Measurements from ENCODE around the gene GPR63. TPM values are rescaled to one million over a fixed set of nuclear protein-coding genes. Genes with fewer than 3 reads are reported as not detected.

GPR63 gene
- total and polyA plus RNA-seq, 2 of the 13 experiments (the other 11 are each of a cell fraction or from before 2014, with no cell fraction given), result 0.01 to 0.02 TPM

DNA sequence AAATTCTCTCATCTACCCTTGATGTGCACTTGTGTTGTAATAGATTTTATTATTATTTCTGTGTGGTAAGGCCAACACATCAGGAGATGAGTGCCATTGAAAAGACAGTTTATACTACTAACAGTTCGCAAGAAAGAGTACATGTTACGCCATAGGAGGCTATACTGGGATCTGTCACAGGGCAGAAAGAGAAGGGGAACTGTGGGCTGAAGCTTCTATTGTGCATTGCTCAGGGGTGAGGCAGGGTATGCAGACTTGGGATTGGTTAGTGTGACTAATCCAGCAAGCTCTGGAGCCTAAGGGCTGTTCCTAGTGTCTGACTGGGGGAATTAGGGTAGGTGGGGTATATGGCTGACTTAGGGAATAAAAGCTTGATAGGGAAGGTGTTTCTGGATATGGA is 50.9 kb downstream of the GPR63 start (continued):
- TF ChIP-seq, protein P1, sequence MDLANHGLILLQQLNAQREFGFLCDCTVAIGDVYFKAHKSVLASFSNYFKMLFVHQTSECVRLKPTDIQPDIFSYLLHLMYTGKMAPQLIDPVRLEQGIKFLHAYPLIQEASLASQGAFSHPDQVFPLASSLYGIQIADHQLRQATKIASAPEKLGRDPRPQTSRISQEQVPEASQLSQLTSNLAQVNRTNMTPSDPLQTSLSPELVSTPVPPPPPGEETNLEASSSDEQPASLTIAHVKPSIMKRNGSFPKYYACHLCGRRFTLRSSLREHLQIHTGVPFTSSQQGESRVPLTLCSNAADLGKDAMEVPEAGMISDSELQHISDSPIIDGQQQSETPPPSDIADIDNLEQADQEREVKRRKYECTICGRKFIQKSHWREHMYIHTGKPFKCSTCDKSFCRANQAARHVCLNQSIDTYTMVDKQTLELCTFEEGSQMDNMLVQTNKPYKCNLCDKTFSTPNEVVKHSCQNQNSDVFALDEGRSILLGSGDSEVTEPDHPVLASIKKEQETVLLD (CRISPR knock-in tag; IDR thresholded peaks at IDR 0.05; ENCODE audit: low read depth), result no peak
- TF ChIP-seq, protein P2, sequence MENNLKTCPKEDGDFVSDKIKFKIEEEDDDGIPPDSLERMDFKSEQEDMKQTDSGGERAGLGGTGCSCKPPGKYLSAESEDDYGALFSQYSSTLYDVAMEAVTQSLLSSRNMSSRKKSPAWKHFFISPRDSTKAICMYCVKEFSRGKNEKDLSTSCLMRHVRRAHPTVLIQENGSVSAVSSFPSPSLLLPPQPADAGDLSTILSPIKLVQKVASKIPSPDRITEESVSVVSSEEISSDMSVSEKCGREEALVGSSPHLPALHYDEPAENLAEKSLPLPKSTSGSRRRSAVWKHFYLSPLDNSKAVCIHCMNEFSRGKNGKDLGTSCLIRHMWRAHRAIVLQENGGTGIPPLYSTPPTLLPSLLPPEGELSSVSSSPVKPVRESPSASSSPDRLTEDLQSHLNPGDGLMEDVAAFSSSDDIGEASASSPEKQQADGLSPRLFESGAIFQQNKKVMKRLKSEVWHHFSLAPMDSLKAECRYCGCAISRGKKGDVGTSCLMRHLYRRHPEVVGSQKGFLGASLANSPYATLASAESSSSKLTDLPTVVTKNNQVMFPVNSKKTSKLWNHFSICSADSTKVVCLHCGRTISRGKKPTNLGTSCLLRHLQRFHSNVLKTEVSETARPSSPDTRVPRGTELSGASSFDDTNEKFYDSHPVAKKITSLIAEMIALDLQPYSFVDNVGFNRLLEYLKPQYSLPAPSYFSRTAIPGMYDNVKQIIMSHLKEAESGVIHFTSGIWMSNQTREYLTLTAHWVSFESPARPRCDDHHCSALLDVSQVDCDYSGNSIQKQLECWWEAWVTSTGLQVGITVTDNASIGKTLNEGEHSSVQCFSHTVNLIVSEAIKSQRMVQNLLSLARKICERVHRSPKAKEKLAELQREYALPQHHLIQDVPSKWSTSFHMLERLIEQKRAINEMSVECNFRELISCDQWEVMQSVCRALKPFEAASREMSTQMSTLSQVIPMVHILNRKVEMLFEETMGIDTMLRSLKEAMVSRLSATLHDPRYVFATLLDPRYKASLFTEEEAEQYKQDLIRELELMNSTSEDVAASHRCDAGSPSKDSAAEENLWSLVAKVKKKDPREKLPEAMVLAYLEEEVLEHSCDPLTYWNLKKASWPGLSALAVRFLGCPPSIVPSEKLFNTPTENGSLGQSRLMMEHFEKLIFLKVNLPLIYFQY (CRISPR knock-in tag; IDR thresholded peaks at IDR 0.05; ENCODE audit: borderline replicate concordance), result no peak
- TF ChIP-seq PHF5A (CRISPR knock-in tag; IDR thresholded peaks at IDR 0.05; ENCODE audit: low read depth, unreplicated experiment), result no peak

DNA sequence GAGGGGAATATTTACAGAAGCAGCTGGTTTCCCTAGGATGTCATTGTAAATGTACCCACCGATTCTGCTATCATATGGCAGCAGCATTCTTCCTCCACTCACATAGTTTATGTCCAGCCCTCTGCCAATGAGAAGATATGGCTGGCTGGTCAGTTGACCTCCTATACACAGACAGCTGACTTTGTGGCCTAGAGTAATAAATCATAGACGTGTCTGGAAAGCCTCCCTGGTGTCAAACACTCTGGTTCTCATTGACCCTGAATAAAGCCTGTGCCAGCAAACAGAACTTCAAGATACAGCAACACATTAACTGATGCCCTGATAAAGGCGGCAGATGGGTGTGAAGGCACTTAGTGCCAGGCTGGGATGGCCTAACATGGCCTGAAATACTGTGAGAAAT is 52.6 kb downstream of the GPR63 start:
- 0% methylated on average over 1 of the region's 3 CpGs for WGBS (ENCODE audit: low lambda C conversion rate)
- BruUV-seq (replicated peaks), result no TSS peak
- no peak overlapping the region for H3K9ac ChIP-seq (ENCODE audit: insufficient read depth, low read depth, low read length)
- ChIA-PET CTCF (ENCODE audit: low intra/inter-chr PET ratio, low total read pairs) (no interaction called here), POLR2A (no interaction called here)
- H3K36me3 ChIP-seq (replicated peaks in 1 of 2; ENCODE audit: control insufficient read depth in 1 of 2, insufficient read depth in 2 of 2, low read length in 2 of 2), result no peaks in the 10 kb centered on the region
- no peaks in the 10 kb centered on the region for H3K4me1 ChIP-seq (ENCODE audit: insufficient read depth, low read length)
- H3K79me2 ChIP-seq (ENCODE audit: insufficient read depth, low read length), result no peaks in the 10 kb centered on the region
- intact Hi-C loops (cut with micrococcal nuclease; ENCODE audit: unreplicated experiment) (no loop called here), in situ Hi-C loops (cut with HindIII; ENCODE audit: extremely low pct_ligation_motif_present, low pct_unique_long_range_greater_than_20kb) (no loop called here)
- TF ChIP-seq ZNF264 (CRISPR knock-in tag; IDR thresholded peaks at IDR 0.05), result no peak
- no peak for TF ChIP-seq REXO4 (CRISPR knock-in tag; IDR thresholded peaks at IDR 0.05; ENCODE audit: borderline replicate concordance)
- TF ChIP-seq ZNF138 (CRISPR knock-in tag; IDR thresholded peaks at IDR 0.05; ENCODE audit: low read depth), result no peak
- no peak for TF ChIP-seq ZNF33B (CRISPR knock-in tag; IDR thresholded peaks at IDR 0.05)
- no peak for TF ChIP-seq CCAR2 (optimal IDR thresholded peaks at IDR 0.05; ENCODE audit: low read depth, low read length)
- no peaks in the 10 kb centered on the region for H4K20me1 ChIP-seq (ENCODE audit: insufficient read depth, low read length)
- no peak overlapping the region for H3K4me3 ChIP-seq (replicated peaks in 1 of 3; ENCODE audit: insufficient read depth in 1 of 3, low read depth in 2 of 3, low read length in 3 of 3)
- no peaks in the 10 kb centered on the region for H3K9me3 ChIP-seq (ENCODE audit: low read length)
- H3K4me2 ChIP-seq (ENCODE audit: low read depth, low read length), result no peak overlapping the region
- H3K27me3 ChIP-seq (ENCODE audit: control insufficient read depth in 1 of 2, insufficient read depth in 2 of 2, low read length in 2 of 2), result no peaks in the 10 kb centered on the region; a peak in 2 of 5 replicates
- no peak overlapping the region for H3K27ac ChIP-seq (ENCODE audit: extremely low read length, insufficient read depth, low read length)
- FAIRE-seq, result no peak
- DNase-seq (ENCODE audit: low spot score), result no peak
- ATAC-seq, result no peak
- no peak overlapping the region for H2AFZ ChIP-seq (ENCODE audit: low read length)
